GM12878 (cell line): ENCODE data around the gene RRP12. TPM values are rescaled to one million over a fixed set of nuclear protein-coding genes. Genes with fewer than 3 reads are reported as not detected.

Experiments used
- ATAC-seq: fragments of 200-7000 bp; cut with Tn5 transposase; 3 replicates; pipeline ENCODE4 v1.9.1; 2020; ENCODE audit warnings: mild to moderate bottlenecking, moderate library complexity
- BruUV-seq: library from RNA; stranded (reverse); fragments of 400-500 nt; replicated peaks from 2 replicates; lab custom pipeline; 2021; lab: Mats Ljungman, UMichigan
- CTCF ChIA-PET: fragments of 300-600 bp; sonication (Branson Sonifier 250); formaldehyde crosslinking; extraction: SDS; loops from one replicate; lab custom pipeline; 2021; ENCODE audit warnings: inconsistent platforms; lab: Yijun Ruan, JAX
- POLR2A ChIA-PET: fragments of 350-600 bp; formaldehyde crosslinking; extraction: SDS; loops from one replicate; lab custom pipeline; 2021; ENCODE audit warnings: inconsistent platforms; lab: Charles Lee
- RAD21 ChIA-PET: fragments of 300-600 bp; sonication (Branson Sonifier 250); formaldehyde crosslinking; loops from one replicate; lab custom pipeline; 2023; ENCODE audit warnings: antibody characterized with exemption; ENCODE audit not compliant: unreplicated experiment; lab: Charles Lee
- SMC1A ChIA-PET: fragments of 300-600 bp; sonication (Branson Sonifier 250); formaldehyde crosslinking; loops from one replicate; lab custom pipeline; 2023; ENCODE audit not compliant: unreplicated experiment, uncharacterized antibody; lab: Charles Lee
- DNase-seq: peaks from one replicate; pipeline ENCODE4 v3.0.0-alpha.2; 2011; ENCODE audit warnings: low read depth, low spot score
- FAIRE-seq: peaks from 3 replicates; lab custom pipeline; 2011; peaks lifted over from hg19 to GRCh38; lab: Jason Lieb, UNC
- H2AFZ ChIP-seq: 2 replicates; pipeline ENCODE4 v1.6.0; 2011; ENCODE audit warnings: low read depth, low read length, control low read depth; ENCODE audit not compliant: control insufficient read depth
- H3K27ac ChIP-seq: 2 replicates; pipeline ENCODE4 v1.5.1; 2011; ENCODE audit warnings: control low read depth; ENCODE audit not compliant: control insufficient read depth, insufficient read depth
- H3K27me3 ChIP-seq, 2 experiments: replicated peaks in 1 of 2; 2 replicates each; pipeline versions ENCODE4 v1.6.0 to v1.6.1; 2011; ENCODE audit warnings: low read length in 1 of 2; ENCODE audit not compliant: control insufficient read depth in 2 of 2, insufficient read depth in 2 of 2
- H3K36me3 ChIP-seq, 2 experiments: 2 replicates each; pipeline ENCODE4 v1.5.1; 2011; ENCODE audit warnings: low read length in 1 of 2; ENCODE audit not compliant: control insufficient read depth in 2 of 2, insufficient read depth in 2 of 2
- H3K4me1 ChIP-seq: 2 replicates; pipeline ENCODE4 v1.6.1; 2011; ENCODE audit warnings: mild to moderate bottlenecking, low read length, moderate library complexity, mixed read lengths; ENCODE audit not compliant: control insufficient read depth, insufficient read depth
- H3K4me2 ChIP-seq: 2 replicates; pipeline ENCODE4 v1.6.0; 2011; ENCODE audit warnings: control low read depth; ENCODE audit not compliant: control insufficient read depth, insufficient read depth
- H3K4me3 ChIP-seq: fragments of 200-600 bp; sonication (generic); 2 replicates; pipeline ENCODE4 v1.5.1; 2016
- H3K79me2 ChIP-seq: 2 replicates; pipeline ENCODE4 v1.6.0; 2011; ENCODE audit warnings: low read length; ENCODE audit not compliant: control insufficient read depth, insufficient read depth
- H3K9ac ChIP-seq: 2 replicates; pipeline ENCODE4 v1.8.0; 2011; ENCODE audit warnings: low read length, control low read depth, mixed read lengths; ENCODE audit not compliant: control insufficient read depth, insufficient read depth
- H3K9me3 ChIP-seq: replicated peaks from 3 replicates; pipeline ENCODE4 v1.5.1; 2011; ENCODE audit warnings: mild to moderate bottlenecking, low read length; ENCODE audit not compliant: control insufficient read depth, insufficient read depth
- H4K20me1 ChIP-seq: 2 replicates; pipeline ENCODE4 v1.6.0; 2011; ENCODE audit not compliant: control insufficient read depth, insufficient read depth
- BHLHE40 ChIP-seq, 2 experiments: fragments of 450-650 bp in 1 of 2; IDR thresholded peaks; 2 replicates each; pipeline ENCODE4 v1.6.1; 2011 to 2017; ENCODE audit warnings: low read depth in 2 of 2, borderline replicate concordance in 1 of 2, improper control_type of control experiment in 1 of 2, low read length in 1 of 2, mild to moderate bottlenecking in 1 of 2
- IKZF2 ChIP-seq, 2 experiments: fragments of 450-650 bp; IDR thresholded peaks; 2 replicates each; pipeline ENCODE4 v1.6.1; 2017; ENCODE audit warnings: mild to moderate bottlenecking in 2 of 2, moderate library complexity in 2 of 2
- NKRF ChIP-seq: fragments of 450-650 bp; conservative IDR thresholded peaks from 2 replicates; pipeline ENCODE4 v1.6.1; 2017; ENCODE audit warnings: mild to moderate bottlenecking, moderate library complexity
- POU2F2 ChIP-seq: IDR thresholded peaks from 3 replicates; pipeline ENCODE4 v1.6.1; 2011; ENCODE audit warnings: low read depth, mild to moderate bottlenecking, low read length, borderline replicate concordance
- RBBP5 ChIP-seq: fragments of 200-600 bp; sonication (generic); conservative IDR thresholded peaks from 2 replicates; pipeline ENCODE4 v1.6.1; 2016
- WGBS: methylation state at CpG from one replicate; pipeline ENCODE4 v1.1.6; 2016; ENCODE audit warnings: low lambda C conversion rate; ENCODE audit not compliant: insufficient replicate concordance, insufficient coverage; ENCODE audit errors: missing lambda C conversion rate; 5-methylcytosine and 5-hydroxymethylcytosine counted together
- in situ Hi-C: fragments of 300-500 bp; cut with MboI; formaldehyde crosslinking; loops from 9 replicates; pipeline ENCODE4 v1.14.3; 2018; ENCODE audit warnings: mixed read lengths
- intact Hi-C: fragments of 100-400 bp; cut with micrococcal nuclease; formaldehyde crosslinking; loops from one replicate; pipeline ENCODE4 v1.14.2; 2022; ENCODE audit not compliant: unreplicated experiment
- polyA plus RNA-seq, 11 experiments: library from polyadenylated mRNA; depleted of rRNA in 4 of 11; unstranded in 6 of 11; stranded (reverse) in 5 of 11; fragments of >200 nt; fragmentation: Nextera tagmentation in 4 of 11; fragmentation: Illumina TruSeq in 1 of 11; extraction: Ambion mirVana in 4 of 11; extraction: Trizol in 1 of 11; gene quantifications; 1 replicate in 1 of 11; 2 replicates in 10 of 11; pipeline versions ENCODE4 v1.2.1 to v1.2.3, GENCODE V29; 2011 to 2016; ENCODE audit warnings: inconsistent platforms in 2 of 11, missing spikeins in 2 of 11, low read depth in 1 of 11
- total RNA-seq, 4 experiments: library from RNA; depleted of rRNA in 3 of 4; stranded (reverse); fragments of >200 nt in 3 of 4; fragmentation: Illumina TruSeq in 1 of 4; extraction: Trizol in 1 of 4; gene quantifications; 2 replicates each; pipeline versions ENCODE4 v1.2.1 to v1.2.3, GENCODE V29; 2013 to 2021

Gene RRP12
- total and polyA plus RNA-seq, 10 of the 15 experiments (the other 5 are each of a cell fraction or from before 2014, with no cell fraction given), result 5.3 to 48.7 (median 16.8) TPM

GRCh38 chr10:97327348-97328294 lies 73.5 kb downstream of the RRP12 start:
- TF ChIP-seq BHLHE40 (IDR thresholded peaks at IDR 0.05; ENCODE audit: borderline replicate concordance in 1 of 2, low read depth in 2 of 2, low read length in 1 of 2) (no peak), NKRF (no peak), POU2F2 (no peak), IKZF2 (IDR thresholded peaks at IDR 0.05) (no peak), RBBP5 (no peak)
- TF ChIP-seq, all 136 proteins: peak for 0
- Histone ChIP-seq H3K9me3 (no peaks in the 10 kb centered on the region), H3K36me3 (no peaks in the 10 kb centered on the region), H3K4me2 (peak overlapping the region; percentile 17; the same call in 1 of the 2 replicates), H2AFZ (no peak overlapping the region), H3K79me2 (no peaks in the 10 kb centered on the region), H4K20me1 (no peaks in the 10 kb centered on the region; the same call in 1 of the 2 replicates), H3K27ac (no peak overlapping the region), H3K4me3 (no peak overlapping the region), H3K27me3 (no peaks in the 10 kb centered on the region), H3K4me1 (peaks cover 12% of the 10 kb centered on the region), H3K9ac (no peak overlapping the region)
- SMC1A ChIA-PET, result interaction anchor here (0.7 to 1.5 kb wide), 3 partner anchors 11 to 49 kb away, joined by 3 to 4 read pairs (median 3); no protein-coding TSS in a partner anchor
- intact Hi-C loops, result no loop called here
- no TSS peak for BruUV-seq
- RAD21 ChIA-PET, result no interaction called here
- CTCF ChIA-PET, result interaction anchor here (0.6 to 2.3 kb wide), 2 partner anchors 49 to 53 kb away, joined by 4 to 14 read pairs; no protein-coding TSS in a partner anchor
- WGBS, result 91% methylated on average over 7 of the region's 7 CpGs
- ATAC-seq (peak; percentile 40), FAIRE-seq (no peak), DNase-seq (no peak)
- in situ Hi-C loops, result no loop called here
- POLR2A ChIA-PET, result interaction anchor here (0.6 kb wide), 1 partner anchor 13 kb away, joined by 4 read pairs; no protein-coding TSS in a partner anchor
